HepG2 (cell line): Measurements from ENCODE around the gene PPP2R1B. TPM values are rescaled to one million over a fixed set of nuclear protein-coding genes. Genes with fewer than 3 reads are reported as not detected.

Experiments used
- ATAC-seq: fragments of 200-7000 bp; cut with Tn5 transposase; 3 replicates; pipeline ENCODE4 v1.9.1; 2020; ENCODE audit warnings: mild to moderate bottlenecking, moderate library complexity
- BruUV-seq: library from RNA; stranded (reverse); fragments of 400-500 nt; replicated peaks from 2 replicates; lab custom pipeline; 2021; lab: Mats Ljungman, UMichigan
- CTCF ChIA-PET: fragments of 300-600 bp; formaldehyde crosslinking; extraction: SDS; loops from one replicate; lab custom pipeline; 2021; ENCODE audit warnings: low total read pairs, inconsistent platforms, low intra/inter-chr PET ratio; lab: Yijun Ruan, JAX
- POLR2A ChIA-PET: fragments of 350-600 bp; sonication (Branson Sonifier 250); formaldehyde crosslinking; loops from one replicate; lab custom pipeline; 2020; ENCODE audit warnings: antibody characterized with exemption, inconsistent platforms; lab: Yijun Ruan, JAX
- DNase-seq: peaks from one replicate; pipeline ENCODE4 v3.0.0-alpha.2; 2015; ENCODE audit warnings: low spot score
- FAIRE-seq: peaks from 3 replicates; lab custom pipeline; 2011; peaks lifted over from hg19 to GRCh38; lab: Jason Lieb, UNC
- H2AFZ ChIP-seq: one replicate; pipeline ENCODE4 v1.6.1; 2011; ENCODE audit warnings: low read length, inconsistent platforms
- H3K27ac ChIP-seq: fragments of 300-600 bp; 3 replicates; pipeline ENCODE4 v1.8.0; 2011; ENCODE audit warnings: mixed run types, mild to moderate bottlenecking, mixed read lengths, low read length, inconsistent platforms; ENCODE audit not compliant: insufficient read depth; ENCODE audit errors: extremely low read length
- H3K27me3 ChIP-seq, 2 experiments: fragments of 200-600 bp in 1 of 2; 2 replicates in 1 of 2; 3 replicates in 1 of 2; pipeline versions ENCODE4 v1.6.0 to v1.8.0; 2011; ENCODE audit warnings: low read length in 2 of 2, mild to moderate bottlenecking in 2 of 2, moderate library complexity in 2 of 2, inconsistent platforms in 1 of 2; ENCODE audit not compliant: insufficient read depth in 2 of 2, control insufficient read depth in 1 of 2
- H3K36me3 ChIP-seq, 2 experiments: fragments of 200-600 bp in 1 of 2; replicated peaks in 1 of 2; 2 replicates in 1 of 2; 3 replicates in 1 of 2; pipeline versions ENCODE4 v1.5.1 to v1.8.0; 2011; ENCODE audit warnings: low read length in 2 of 2, inconsistent platforms in 1 of 2; ENCODE audit not compliant: insufficient read depth in 2 of 2, control insufficient read depth in 1 of 2
- H3K4me1 ChIP-seq: 2 replicates; pipeline ENCODE4 v1.5.1; 2012; ENCODE audit warnings: low read length, inconsistent platforms; ENCODE audit not compliant: insufficient read depth
- H3K4me2 ChIP-seq: 2 replicates; pipeline ENCODE4 v1.6.0; 2011; ENCODE audit warnings: low read depth, low read length, inconsistent platforms
- H3K4me3 ChIP-seq, 3 experiments: fragments of 200-600 bp in 1 of 3; sonication (generic), shearing (Covaris generic) in 1 of 3; replicated peaks in 1 of 3; 2 replicates each; pipeline ENCODE4 v1.5.1; 2011 to 2016; ENCODE audit warnings: low read length in 3 of 3, inconsistent platforms in 2 of 3, low read depth in 2 of 3, mild to moderate bottlenecking in 2 of 3, control low read depth in 1 of 3, mixed read lengths in 1 of 3; ENCODE audit not compliant: insufficient read depth in 1 of 3
- H3K79me2 ChIP-seq: one replicate; pipeline ENCODE4 v1.6.1; 2011; ENCODE audit warnings: low read length, inconsistent platforms; ENCODE audit not compliant: insufficient read depth
- H3K9ac ChIP-seq: 2 replicates; pipeline ENCODE4 v1.6.0; 2011; ENCODE audit warnings: mild to moderate bottlenecking, low read depth, low read length, inconsistent platforms; ENCODE audit not compliant: insufficient read depth
- H3K9me3 ChIP-seq: 2 replicates; pipeline ENCODE4 v1.5.1; 2012; ENCODE audit warnings: mild to moderate bottlenecking, low read length
- H4K20me1 ChIP-seq: 2 replicates; pipeline ENCODE4 v1.6.0; 2011; ENCODE audit warnings: inconsistent platforms, mild to moderate bottlenecking, low read length, moderate library complexity; ENCODE audit not compliant: insufficient read depth
- CAMTA2 ChIP-seq: sonication (generic); formaldehyde crosslinking; IDR thresholded peaks from 2 replicates; pipeline ENCODE4 v1.4.0; 2020; ENCODE audit warnings: mild to moderate bottlenecking, missing genetic modification reagents, borderline replicate concordance
- ZKSCAN1 ChIP-seq: fragments of 150-350 bp; IDR thresholded peaks from 2 replicates; pipeline ENCODE4 v1.6.1; 2014; ENCODE audit warnings: low read length
- WGBS: methylation state at CpG from one replicate; pipeline ENCODE4 v1.1.6; 2017; ENCODE audit warnings: low lambda C conversion rate; 5-methylcytosine and 5-hydroxymethylcytosine counted together
- in situ Hi-C: cut with HindIII; loops from 2 replicates; pipeline ENCODE4 v1.10.0; 2017; ENCODE audit warnings: low pct_unique_long_range_greater_than_20kb; ENCODE audit not compliant: extremely low pct_ligation_motif_present
- intact Hi-C: fragments of 100-400 bp; cut with micrococcal nuclease; formaldehyde crosslinking; loops from one replicate; pipeline ENCODE4 v1.10.0; 2022; ENCODE audit not compliant: unreplicated experiment
- polyA plus RNA-seq, 8 experiments: library from polyadenylated mRNA; depleted of rRNA in 3 of 8; stranded (reverse) in 7 of 8; unstranded in 1 of 8; fragments of >200 nt; fragmentation: Illumina TruSeq in 4 of 8; extraction: Trizol in 4 of 8; gene quantifications; 2 replicates each; pipeline versions ENCODE4 v1.2.1 to v1.2.3, GENCODE V29; 2011 to 2016; ENCODE audit warnings: low read depth in 4 of 8, missing spikeins in 1 of 8, mixed read lengths in 1 of 8; ENCODE audit not compliant: insufficient read depth in 1 of 8
- total RNA-seq, 5 experiments: library from RNA; depleted of rRNA; stranded (reverse); fragments of >200 nt; fragmentation: Illumina TruSeq; extraction: Trizol; gene quantifications; 2 replicates each; pipeline ENCODE4 v1.2.3, GENCODE V29; 2016; ENCODE audit warnings: low read depth in 1 of 5
- TF ChIP-seq, protein P1 (sequence below): sonication (generic); formaldehyde crosslinking; conservative IDR thresholded peaks from 2 replicates; pipeline ENCODE4 v1.4.0; 2020; ENCODE audit warnings: mild to moderate bottlenecking, missing genetic modification reagents, moderate library complexity
- TF ChIP-seq, protein P2 (sequence below): sonication (generic); IDR thresholded peaks from 2 replicates; pipeline ENCODE4 v1.6.1; 2016; ENCODE audit warnings: low read depth, borderline replicate concordance

PPP2R1B gene
- total and polyA plus RNA-seq, 2 of the 13 experiments (the other 11 are each of a cell fraction or from before 2014, with no cell fraction given), result 22.1 to 56.8 TPM

DNA sequence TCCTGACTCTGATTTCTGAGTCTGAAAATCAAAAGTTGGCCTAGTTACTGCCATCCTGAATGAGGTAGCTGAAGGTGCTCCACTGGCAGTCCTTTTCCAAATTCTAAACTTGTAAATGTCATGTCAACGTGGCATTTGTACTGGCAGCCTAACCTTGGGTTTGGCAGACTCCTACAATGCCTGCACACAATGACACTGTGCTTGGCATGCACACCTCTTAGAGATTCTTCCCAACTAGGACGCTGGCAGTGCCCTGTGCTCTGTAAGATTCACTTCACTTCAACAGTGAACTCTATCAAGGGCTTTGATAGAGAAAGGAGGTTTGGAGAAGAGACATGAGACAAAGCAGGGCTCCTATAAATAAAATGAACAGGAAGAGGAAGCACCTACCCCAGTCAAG is 21.9 kb upstream of the PPP2R1B start:
- TF ChIP-seq CAMTA2 (CRISPR knock-in tag), result no peak
- no peak for TF ChIP-seq ZKSCAN1
- TF ChIP-seq, protein P1, sequence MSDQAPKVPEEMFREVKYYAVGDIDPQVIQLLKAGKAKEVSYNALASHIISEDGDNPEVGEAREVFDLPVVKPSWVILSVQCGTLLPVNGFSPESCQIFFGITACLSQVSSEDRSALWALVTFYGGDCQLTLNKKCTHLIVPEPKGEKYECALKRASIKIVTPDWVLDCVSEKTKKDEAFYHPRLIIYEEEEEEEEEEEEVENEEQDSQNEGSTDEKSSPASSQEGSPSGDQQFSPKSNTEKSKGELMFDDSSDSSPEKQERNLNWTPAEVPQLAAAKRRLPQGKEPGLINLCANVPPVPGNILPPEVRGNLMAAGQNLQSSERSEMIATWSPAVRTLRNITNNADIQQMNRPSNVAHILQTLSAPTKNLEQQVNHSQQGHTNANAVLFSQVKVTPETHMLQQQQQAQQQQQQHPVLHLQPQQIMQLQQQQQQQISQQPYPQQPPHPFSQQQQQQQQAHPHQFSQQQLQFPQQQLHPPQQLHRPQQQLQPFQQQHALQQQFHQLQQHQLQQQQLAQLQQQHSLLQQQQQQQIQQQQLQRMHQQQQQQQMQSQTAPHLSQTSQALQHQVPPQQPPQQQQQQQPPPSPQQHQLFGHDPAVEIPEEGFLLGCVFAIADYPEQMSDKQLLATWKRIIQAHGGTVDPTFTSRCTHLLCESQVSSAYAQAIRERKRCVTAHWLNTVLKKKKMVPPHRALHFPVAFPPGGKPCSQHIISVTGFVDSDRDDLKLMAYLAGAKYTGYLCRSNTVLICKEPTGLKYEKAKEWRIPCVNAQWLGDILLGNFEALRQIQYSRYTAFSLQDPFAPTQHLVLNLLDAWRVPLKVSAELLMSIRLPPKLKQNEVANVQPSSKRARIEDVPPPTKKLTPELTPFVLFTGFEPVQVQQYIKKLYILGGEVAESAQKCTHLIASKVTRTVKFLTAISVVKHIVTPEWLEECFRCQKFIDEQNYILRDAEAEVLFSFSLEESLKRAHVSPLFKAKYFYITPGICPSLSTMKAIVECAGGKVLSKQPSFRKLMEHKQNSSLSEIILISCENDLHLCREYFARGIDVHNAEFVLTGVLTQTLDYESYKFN, result no peak
- TF ChIP-seq, protein P2, sequence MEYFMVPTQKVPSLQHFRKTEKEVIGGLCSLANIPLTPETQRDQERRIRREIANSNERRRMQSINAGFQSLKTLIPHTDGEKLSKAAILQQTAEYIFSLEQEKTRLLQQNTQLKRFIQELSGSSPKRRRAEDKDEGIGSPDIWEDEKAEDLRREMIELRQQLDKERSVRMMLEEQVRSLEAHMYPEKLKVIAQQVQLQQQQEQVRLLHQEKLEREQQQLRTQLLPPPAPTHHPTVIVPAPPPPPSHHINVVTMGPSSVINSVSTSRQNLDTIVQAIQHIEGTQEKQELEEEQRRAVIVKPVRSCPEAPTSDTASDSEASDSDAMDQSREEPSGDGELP, result no peak
- TF ChIP-seq, all 625 proteins: peak for 0
- H3K4me2 ChIP-seq, result no peak overlapping the region
- POLR2A ChIA-PET, result interaction anchor here (3.1 kb wide), 1 partner anchor 21 kb away, joined by 12 read pairs; the partner anchor contains the start of gene PPP2R1B
- ATAC-seq (no peak), DNase-seq (no peak), FAIRE-seq (no peak)
- no peak overlapping the region for H3K9ac ChIP-seq
- no TSS peak for BruUV-seq
- intact Hi-C loops, result no loop called here
- peaks cover 2 to 6% of the 10 kb centered on the region in 2 experiments; a peak in 2 of 5 replicates for H3K36me3 ChIP-seq
- no peak overlapping the region for H3K4me3 ChIP-seq
- CTCF ChIA-PET, result no interaction called here
- peaks cover 2% of the 10 kb centered on the region for H3K79me2 ChIP-seq
- in situ Hi-C loops, result no loop called here
- no peak overlapping the region for H2AFZ ChIP-seq
- H3K9me3 ChIP-seq, result no peaks in the 10 kb centered on the region
- WGBS, result 100% methylated on average over 2 of the region's 2 CpGs
- peak overlapping the region; percentile 10 for H3K27ac ChIP-seq
- H4K20me1 ChIP-seq, result no peaks in the 10 kb centered on the region
- peaks cover 87% of the 10 kb centered on the region for H3K4me1 ChIP-seq
- no peaks in the 10 kb centered on the region for H3K27me3 ChIP-seq
